OCI-LY1 (cell line): ENCODE measurements around the gene ABLIM3.

Experiments used
- H2AFZ ChIP-seq: fragments of 200-600 bp; sonication (generic), shearing (Covaris generic); 2 replicates; pipeline ENCODE4 v1.6.0; 2014; ENCODE audit warnings: antibody characterized with exemption, mild to moderate bottlenecking, low read length
- H3F3A ChIP-seq: fragments of 200-600 bp; sonication (generic), shearing (Covaris generic); 2 replicates; pipeline ENCODE4 v1.6.0; 2014; ENCODE audit warnings: mild to moderate bottlenecking, antibody characterized with exemption, low read length, moderate library complexity; ENCODE audit not compliant: insufficient read depth
- H3K27ac ChIP-seq: fragments of 200-600 bp; sonication (generic); 2 replicates; pipeline ENCODE4 v1.5.1; 2014; ENCODE audit warnings: low read length, mixed run types, mild to moderate bottlenecking, low read depth; ENCODE audit not compliant: poor library complexity, severe bottlenecking
- H3K27me3 ChIP-seq: fragments of 200-600 bp; sonication (generic); 2 replicates; pipeline ENCODE4 v1.6.0; 2014; ENCODE audit warnings: antibody characterized with exemption, mild to moderate bottlenecking, low read length, moderate library complexity; ENCODE audit not compliant: insufficient read depth
- H3K36me3 ChIP-seq: fragments of 200-600 bp; sonication (generic); 2 replicates; pipeline ENCODE4 v1.6.1; 2014; ENCODE audit warnings: mild to moderate bottlenecking, antibody characterized with exemption, low read length, moderate library complexity, mixed read lengths; ENCODE audit not compliant: insufficient read depth
- H3K4me1 ChIP-seq: fragments of 200-600 bp; sonication (generic); 2 replicates; pipeline ENCODE4 v1.5.1; 2014; ENCODE audit warnings: mild to moderate bottlenecking, low read length, moderate library complexity; ENCODE audit not compliant: insufficient read depth, severe bottlenecking
- H3K4me2 ChIP-seq: fragments of 200-600 bp; sonication (generic), shearing (Covaris generic); 2 replicates; pipeline ENCODE4 v1.6.1; 2014; ENCODE audit warnings: low read length
- H3K4me3 ChIP-seq: fragments of 200-600 bp; sonication (generic); 2 replicates; pipeline ENCODE4 v1.5.1; 2014; ENCODE audit warnings: low read length, low read depth, mild to moderate bottlenecking, mixed read lengths; ENCODE audit not compliant: poor library complexity, severe bottlenecking
- H3K79me2 ChIP-seq: fragments of 200-600 bp; shearing (Covaris generic); 2 replicates; pipeline ENCODE4 v1.6.1; 2016; ENCODE audit warnings: mixed run types, low read length, mixed read lengths; ENCODE audit not compliant: insufficient read depth
- H3K9ac ChIP-seq: fragments of 200-600 bp; sonication (generic), shearing (Covaris generic); 2 replicates; pipeline ENCODE4 v1.6.1; 2014; ENCODE audit warnings: mild to moderate bottlenecking, low read length, mixed read lengths
- H3K9me2 ChIP-seq: fragments of 200-600 bp; sonication (generic), shearing (Covaris generic); 2 replicates; pipeline ENCODE4 v1.6.1; 2014; ENCODE audit warnings: low read depth, mild to moderate bottlenecking, low read length, mixed read lengths
- H3K9me3 ChIP-seq: fragments of 200-600 bp; shearing (Covaris generic); 2 replicates; pipeline ENCODE4 v1.6.1; 2014; ENCODE audit warnings: low read length, mixed read lengths
- H4K20me1 ChIP-seq: fragments of 200-600 bp; sonication (generic), shearing (Covaris generic); 2 replicates; pipeline ENCODE4 v1.6.0; 2016; ENCODE audit warnings: mild to moderate bottlenecking, low read length; ENCODE audit not compliant: insufficient read depth
- CTCF ChIP-seq: fragments of 200-600 bp; sonication (generic), shearing (Covaris generic); IDR thresholded peaks from 2 replicates; pipeline ENCODE4 v1.5.1; 2017; ENCODE audit warnings: mild to moderate bottlenecking, antibody characterized with exemption, low read length, moderate library complexity, mixed read lengths
- EZH2 ChIP-seq: fragments of 200-600 bp; sonication (generic), shearing (Covaris generic); IDR thresholded peaks from 2 replicates; pipeline ENCODE4 v1.8.0; 2017; ENCODE audit warnings: borderline replicate concordance, mixed run types, mild to moderate bottlenecking, antibody characterized with exemption, low read length, moderate library complexity, mixed read lengths

The ABLIM3 gene

GRCh38 chr5:149113669-149114068, 27.6 kb upstream of the ABLIM3 start:
- H3K27me3 ChIP-seq = no peaks in the 10 kb centered on the region
- H3K9ac ChIP-seq = no peak overlapping the region
- no peaks in the 10 kb centered on the region for H3K36me3 ChIP-seq
- no peaks in the 10 kb centered on the region for H3K9me3 ChIP-seq
- no peak for TF ChIP-seq EZH2
- no peak for TF ChIP-seq CTCF
- H3F3A ChIP-seq = no peaks in the 10 kb centered on the region
- no peaks in the 10 kb centered on the region for H3K4me1 ChIP-seq
- H3K4me3 ChIP-seq = no peak overlapping the region
- no peaks in the 10 kb centered on the region for H4K20me1 ChIP-seq
- no peaks in the 10 kb centered on the region for H3K79me2 ChIP-seq
- H3K27ac ChIP-seq = no peak overlapping the region
- no peak overlapping the region for H2AFZ ChIP-seq
- no peak overlapping the region for H3K4me2 ChIP-seq
- no peaks in the 10 kb centered on the region for H3K9me2 ChIP-seq

GRCh38 chr5:149114403-149115312, 26.6 kb upstream of the ABLIM3 start:
- Histone ChIP-seq H3K79me2 (no peaks in the 10 kb centered on the region), H3K4me2 (no peak overlapping the region), H4K20me1 (no peaks in the 10 kb centered on the region), H3K9me2 (no peaks in the 10 kb centered on the region), H3K27me3 (no peaks in the 10 kb centered on the region), H3K4me1 (no peaks in the 10 kb centered on the region), H3K9me3 (no peaks in the 10 kb centered on the region), H3K27ac (no peak overlapping the region), H3K4me3 (no peak overlapping the region), H3K36me3 (no peaks in the 10 kb centered on the region), H3F3A (no peaks in the 10 kb centered on the region), H3K9ac (no peak overlapping the region), H2AFZ (no peak overlapping the region)
- TF ChIP-seq EZH2 (no peak), CTCF (peak; percentile 67)

DNA sequence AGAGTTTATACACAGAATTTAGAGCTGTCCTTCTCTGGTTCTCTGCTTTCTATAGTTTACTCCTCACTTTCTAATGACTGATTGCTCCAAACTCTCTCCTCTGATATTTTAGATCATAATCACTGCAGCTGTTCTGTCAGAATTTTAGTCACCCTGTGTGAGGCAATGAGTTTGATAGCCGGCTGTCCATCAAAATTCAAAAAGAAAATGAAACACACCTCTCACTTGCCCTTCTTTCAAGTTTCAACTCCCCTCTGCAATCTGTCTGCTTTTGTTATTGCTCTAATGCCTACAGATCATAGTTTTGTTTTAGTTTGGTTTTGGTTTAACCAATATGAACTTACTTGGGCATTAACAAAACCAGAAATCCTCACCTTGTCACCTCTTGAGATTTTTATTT, 23.3 kb upstream of the ABLIM3 start:
- TF ChIP-seq EZH2 (no peak), CTCF (no peak)
- H3K9ac ChIP-seq = no peak overlapping the region
- H3K4me1 ChIP-seq = no peaks in the 10 kb centered on the region
- H3K9me3 ChIP-seq = no peaks in the 10 kb centered on the region
- H3K27me3 ChIP-seq = no peaks in the 10 kb centered on the region
- no peaks in the 10 kb centered on the region for H3K79me2 ChIP-seq
- H2AFZ ChIP-seq = no peak overlapping the region
- H3K4me3 ChIP-seq = no peak overlapping the region
- H4K20me1 ChIP-seq = no peaks in the 10 kb centered on the region
- H3F3A ChIP-seq = no peaks in the 10 kb centered on the region
- H3K4me2 ChIP-seq = no peak overlapping the region
- no peak overlapping the region for H3K27ac ChIP-seq
- H3K9me2 ChIP-seq = no peaks in the 10 kb centered on the region
- no peaks in the 10 kb centered on the region for H3K36me3 ChIP-seq
